SK-MEL-5 (cell line): ENCODE results near the gene LAS1L. TPM values are rescaled to one million over a fixed set of nuclear protein-coding genes. Genes with fewer than 3 reads are reported as not detected.
"Not testable (repeated sequence)": the region's sequence is repeated elsewhere in the genome, so short reads cannot be mapped to it uniquely, and the experiment has no call there.

Experiments
- DNase-seq: peaks from one replicate; pipeline ENCODE4 v3.0.0-alpha.2; 2016; ENCODE audit warnings: low read depth, low spot score
- in situ Hi-C: cut with HindIII; loops from 2 replicates; pipeline ENCODE4 v1.10.0; 2016; ENCODE audit warnings: low sequenced_read_pairs, high pct_unique_total_duplicates, low pct_unique_long_range_greater_than_20kb
- total RNA-seq: library from RNA; depleted of rRNA; stranded (reverse); fragments of >200 nt; shearing (Covaris generic); gene quantifications from 2 replicates; pipeline ENCODE4 v1.2.3, GENCODE V29; 2014

LAS1L gene
- total RNA-seq, 1 experiment from 2014 or later: 33.0 TPM

- in situ Hi-C loops: no loop called here
- DNase-seq: no peak
Observed at GRCh38 chrX:65524139-65524538, 10.4 kb downstream of the LAS1L start.

- no peak for DNase-seq
- in situ Hi-C loops: no loop called here
Observed at GRCh38 chrX:65522739-65523372, 11.7 kb downstream of the LAS1L start.

GRCh38 chrX:65519530-65519929, 15.1 kb downstream of the LAS1L start:
- DNase-seq, in situ Hi-C loops: not testable (repeated sequence)

- in situ Hi-C loops, DNase-seq: not testable (repeated sequence)
Observed at GRCh38 chrX:65518980-65519379, 15.6 kb downstream of the LAS1L start.

GRCh38 chrX:65517923-65518322, 16.7 kb downstream of the LAS1L start:
- DNase-seq: no peak
- in situ Hi-C loops: no loop called here

- DNase-seq: peak; percentile 35
- in situ Hi-C loops: no loop called here
Observed at GRCh38 chrX:65516756-65517155, 17.8 kb downstream of the LAS1L start.

- no peak for DNase-seq
- in situ Hi-C loops: no loop called here
Observed at GRCh38 chrX:65513610-65514009, 21.0 kb downstream of the LAS1L start.

- DNase-seq: no peak
- in situ Hi-C loops: no loop called here
Observed at GRCh38 chrX:65509400-65509799, 25.2 kb downstream of the LAS1L start.

- DNase-seq: no peak
- in situ Hi-C loops: no loop called here
Observed at GRCh38 chrX:65508851-65509250, 25.7 kb downstream of the LAS1L start.

- no peak for DNase-seq
Observed at GRCh38 chrX:65502618-65503017, 32.0 kb downstream of the LAS1L start.

GRCh38 chrX:65493431-65493830, 41.2 kb downstream of the LAS1L start:
- no peak for DNase-seq
- in situ Hi-C loops: no loop called here

More at GRCh38 chrX:65502618-65503017, 32.0 kb downstream of the LAS1L start:
- in situ Hi-C loops: no loop called here

GRCh38 chrX:65491620-65492019, 43.0 kb downstream of the LAS1L start:
- in situ Hi-C loops: no loop called here
- DNase-seq: no peak

GRCh38 chrX:65488495-65488894, 46.1 kb downstream of the LAS1L start:
- no peak for DNase-seq
- in situ Hi-C loops: no loop called here

- no peak for DNase-seq
- in situ Hi-C loops: no loop called here
Observed at GRCh38 chrX:65480960-65481359, 53.6 kb downstream of the LAS1L start.

GRCh38 chrX:65479102-65479501, 55.5 kb downstream of the LAS1L start:
- DNase-seq, in situ Hi-C loops: not testable (repeated sequence)

GRCh38 chrX:65476564-65476963, 58.0 kb downstream of the LAS1L start:
- DNase-seq: no peak
- in situ Hi-C loops: no loop called here

- in situ Hi-C loops: no loop called here
- no peak for DNase-seq
Observed at GRCh38 chrX:65463550-65463949, 71.0 kb downstream of the LAS1L start.
